ENCODE measurements around the gene GPRIN3. TPM values are rescaled to one million over a fixed set of nuclear protein-coding genes. Genes with fewer than 3 reads are reported as not detected.
"Not testable (repeated sequence)": the region's sequence is repeated elsewhere in the genome, so short reads cannot be mapped to it uniquely, and the experiment has no call there.

GPRIN3 gene
- total RNA-seq, 2 donors from 2014 or later: 11.6 to 24.0 TPM

DNA sequence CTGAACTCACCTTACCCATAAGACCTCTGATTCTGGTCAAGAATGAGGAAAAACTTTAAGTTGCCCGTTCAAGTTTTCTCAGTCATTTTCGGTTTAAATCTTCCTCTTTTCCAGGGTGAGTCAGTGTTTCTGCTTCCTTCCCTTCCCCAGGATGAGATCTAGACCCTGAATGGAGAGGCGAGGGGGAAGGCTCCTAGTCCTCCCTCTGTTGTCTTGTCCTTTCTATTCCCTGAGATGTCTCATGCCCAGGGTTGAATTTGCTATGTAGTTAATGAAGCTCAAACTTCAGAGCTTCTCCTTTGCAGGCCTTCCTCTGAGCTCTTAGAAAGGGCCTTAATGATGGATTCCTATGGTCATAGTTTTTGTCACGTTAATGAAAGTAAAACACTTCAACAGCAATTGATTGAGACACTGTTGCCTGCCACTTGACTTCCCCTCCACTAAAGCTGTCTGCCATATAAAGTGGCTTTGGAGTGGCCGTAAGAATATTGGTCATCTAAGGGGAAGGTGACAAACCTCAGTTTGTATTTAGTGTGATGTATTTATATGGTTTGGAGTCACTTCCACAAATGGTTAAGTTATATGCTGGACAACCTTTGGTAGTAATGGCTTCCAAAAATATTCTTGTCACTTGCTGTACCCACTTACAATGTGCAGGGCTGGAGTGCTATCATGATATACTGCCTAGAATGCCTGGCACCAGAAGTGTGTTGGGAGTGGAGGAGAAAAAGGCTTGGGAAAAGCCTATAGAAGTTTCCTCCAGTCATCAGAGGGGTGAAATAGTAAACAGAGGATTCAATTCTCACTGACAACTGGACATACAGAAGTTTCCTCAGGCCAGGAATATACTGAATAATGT lies 24.3 kb upstream of the GPRIN3 start:
- no peaks in the 10 kb centered on the region for H3K36me3 Mint-ChIP-seq
- H3K9me3 Mint-ChIP-seq: no peaks in the 10 kb centered on the region
- no peak overlapping the region for H3K4me3 Mint-ChIP-seq
- no peaks in the 10 kb centered on the region for H3K4me1 Mint-ChIP-seq (ENCODE audit: low read depth in 2 of 2)
- H3K27ac Mint-ChIP-seq: no peak overlapping the region
- DNase-seq (ENCODE audit: low spot score) (no peak), ATAC-seq (no peak)
- no peaks in the 10 kb centered on the region for H3K27me3 Mint-ChIP-seq

DNA sequence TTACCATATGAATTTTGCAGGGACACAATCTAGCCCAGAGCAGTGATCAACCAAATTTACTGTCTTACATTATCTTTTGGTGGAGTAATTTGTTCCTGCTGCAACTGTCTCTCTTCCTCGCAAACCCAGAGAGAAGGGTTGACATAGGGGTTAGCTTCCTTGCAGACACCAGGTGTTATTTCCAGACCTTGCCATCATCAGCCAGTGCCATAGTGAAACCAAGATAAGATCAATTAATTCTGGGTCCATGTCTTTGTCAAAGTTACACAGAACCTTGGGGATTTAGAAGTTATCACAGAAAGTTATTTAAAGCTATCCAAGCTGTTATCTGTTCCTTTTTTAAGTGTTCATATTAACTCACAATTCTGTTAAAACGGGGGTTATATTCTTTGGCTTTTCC lies 23.6 kb upstream of the GPRIN3 start:
- ATAC-seq (no peak), DNase-seq (ENCODE audit: low spot score) (no peak)
- Mint-ChIP-seq H3K4me3 (no peak overlapping the region), H3K36me3 (no peaks in the 10 kb centered on the region), H3K9me3 (no peaks in the 10 kb centered on the region), H3K4me1 (ENCODE audit: low read depth in 2 of 2) (no peaks in the 10 kb centered on the region), H3K27ac (no peak overlapping the region), H3K27me3 (no peaks in the 10 kb centered on the region)

DNA sequence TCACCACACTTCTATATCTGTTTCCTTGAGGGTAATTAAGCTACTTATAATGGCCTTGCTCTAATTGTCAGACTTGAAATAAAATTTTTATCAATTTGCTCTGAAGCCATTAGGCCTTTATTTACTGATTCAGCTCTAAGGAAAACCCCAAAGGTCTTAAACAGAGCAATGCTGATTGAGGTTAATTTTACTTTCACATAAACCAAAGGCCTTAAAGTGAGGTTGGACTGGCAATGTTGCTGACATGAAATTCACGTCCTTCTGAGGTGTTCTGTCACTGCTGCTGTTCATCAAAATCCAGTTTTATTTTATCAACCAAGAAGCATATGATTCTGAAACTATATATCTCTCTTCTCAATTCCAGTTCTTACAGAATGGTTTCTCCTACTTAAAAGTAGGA lies 21.7 kb upstream of the GPRIN3 start:
- H3K27me3 Mint-ChIP-seq: no peaks in the 10 kb centered on the region
- no peak for ATAC-seq

DNA sequence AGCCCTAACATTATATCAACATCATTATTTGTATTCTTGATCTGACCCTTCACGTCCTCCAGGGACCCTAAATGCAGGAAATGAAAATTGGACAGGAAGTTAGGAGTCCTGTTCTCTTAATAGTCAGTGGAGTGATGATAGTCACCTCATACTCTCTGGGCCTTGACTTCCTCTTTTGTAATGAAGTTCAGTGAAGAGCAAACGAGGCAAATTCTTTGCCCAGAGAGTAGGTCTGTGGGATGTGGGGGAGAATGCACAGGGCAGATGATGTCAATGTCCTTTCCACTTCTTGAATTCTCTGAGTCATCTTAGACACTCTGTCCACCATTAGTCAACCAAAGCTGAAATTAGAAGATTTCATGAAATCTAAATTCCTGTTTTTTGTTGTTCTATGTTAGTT lies 17.1 kb upstream of the GPRIN3 start:
- H3K4me1 Mint-ChIP-seq (ENCODE audit: low read depth in 2 of 2): peaks cover 6 to 8% of the 10 kb centered on the region in 2 donors
- peak overlapping the region; percentile 25 for H3K4me3 Mint-ChIP-seq
- DNase-seq (ENCODE audit: low spot score) (no peak), ATAC-seq (peak; percentile 70 to 88)
- no peaks in the 10 kb centered on the region for H3K36me3 Mint-ChIP-seq
- H3K27me3 Mint-ChIP-seq: no peaks in the 10 kb centered on the region
- H3K27ac Mint-ChIP-seq: peak overlapping the region; percentile 52 to 69
- no peaks in the 10 kb centered on the region for H3K9me3 Mint-ChIP-seq

More for the DNA sequence above, 21.7 kb upstream of the GPRIN3 start:
- no peak overlapping the region for H3K4me3 Mint-ChIP-seq
- DNase-seq (ENCODE audit: low spot score): no peak
- no peaks in the 10 kb centered on the region for H3K9me3 Mint-ChIP-seq
- H3K36me3 Mint-ChIP-seq: no peaks in the 10 kb centered on the region
- no peak overlapping the region for H3K27ac Mint-ChIP-seq
- H3K4me1 Mint-ChIP-seq (ENCODE audit: low read depth in 2 of 2): peaks cover 6 to 8% of the 10 kb centered on the region in 2 donors

DNA sequence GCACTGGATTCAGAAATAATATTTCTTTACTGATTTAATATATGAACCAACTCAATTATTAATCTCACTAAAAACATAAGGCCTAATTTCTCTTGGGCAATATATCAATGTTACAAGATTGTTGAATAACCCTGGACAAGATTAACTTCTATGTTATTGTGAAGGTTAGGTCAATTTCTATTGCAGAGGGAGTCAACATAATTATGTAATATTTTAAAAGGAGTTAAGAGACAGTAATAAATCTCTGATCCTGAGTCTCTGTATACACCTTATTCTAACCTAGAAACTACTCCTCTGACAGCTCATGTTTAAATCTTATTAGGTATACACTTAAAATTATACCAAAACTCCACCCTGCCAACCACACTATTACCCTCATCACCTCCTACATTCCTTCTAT lies 15.1 kb upstream of the GPRIN3 start:
- Mint-ChIP-seq H3K9me3 (no peaks in the 10 kb centered on the region), H3K36me3 (no peaks in the 10 kb centered on the region), H3K27ac (no peak overlapping the region), H3K27me3 (no peaks in the 10 kb centered on the region), H3K4me1 (ENCODE audit: low read depth in 2 of 2) (peaks cover 10 to 18% of the 10 kb centered on the region in 2 donors), H3K4me3 (no peak overlapping the region)
- no peak for ATAC-seq
- DNase-seq (ENCODE audit: low spot score): no peak

DNA sequence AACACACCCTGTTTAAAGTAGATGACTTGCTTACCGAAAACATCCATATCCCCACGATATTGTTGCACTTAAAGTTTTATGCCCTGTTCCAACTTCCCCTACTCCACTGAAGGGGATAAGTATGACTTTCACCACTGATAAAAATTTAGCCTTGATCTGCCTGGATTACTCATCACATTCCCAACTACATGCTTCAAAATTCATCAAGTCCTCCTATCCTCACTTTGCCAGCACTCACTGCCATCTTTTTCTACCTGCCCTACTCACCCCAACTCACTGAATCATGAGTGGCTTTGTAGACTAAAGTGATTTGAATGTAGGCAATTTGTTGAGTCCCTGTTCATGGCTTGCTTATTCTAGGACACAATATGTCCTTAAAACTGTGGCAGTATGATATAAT lies 12.2 kb upstream of the GPRIN3 start:
- Mint-ChIP-seq H3K36me3 (no peaks in the 10 kb centered on the region), H3K27me3 (no peaks in the 10 kb centered on the region), H3K27ac (no peak overlapping the region), H3K4me3 (no peak overlapping the region), H3K4me1 (ENCODE audit: low read depth in 2 of 2) (peaks cover 23 to 31% of the 10 kb centered on the region in 2 donors), H3K9me3 (no peaks in the 10 kb centered on the region)
- no peak for ATAC-seq
- DNase-seq (ENCODE audit: low spot score): no peak

DNA sequence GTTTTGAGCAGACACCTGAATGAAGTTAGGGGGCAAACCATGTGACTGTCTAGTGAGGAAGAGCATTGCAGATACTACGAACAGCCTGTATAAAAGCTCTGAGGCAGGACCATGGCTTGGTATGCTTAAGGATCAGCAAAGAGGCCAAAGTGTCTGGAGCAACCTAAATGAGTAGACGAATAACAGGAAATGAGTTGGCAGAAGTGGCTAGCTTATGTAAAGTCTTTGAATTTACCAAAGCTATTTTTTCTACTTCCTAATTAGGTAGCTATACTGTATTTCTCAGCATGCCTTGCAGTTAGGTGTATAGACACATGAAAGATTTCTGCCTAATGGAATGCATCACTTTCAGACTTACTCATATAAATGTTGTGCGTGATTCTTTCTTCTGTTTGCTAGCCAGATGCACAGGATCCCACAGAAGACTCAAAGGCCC lies 9.3 kb upstream of the GPRIN3 start:
- Mint-ChIP-seq H3K4me3 (peak overlapping the region; percentile 59), H3K27ac (peak overlapping the region; percentile 65 to 88), H3K27me3 (no peaks in the 10 kb centered on the region), H3K36me3 (no peaks in the 10 kb centered on the region), H3K4me1 (ENCODE audit: low read depth in 2 of 2) (peaks cover 19 to 27% of the 10 kb centered on the region in 2 donors), H3K9me3 (no peaks in the 10 kb centered on the region)
- DNase-seq (ENCODE audit: low spot score) (peak; percentile 61), ATAC-seq (peak; percentile 81 to 91)

DNA sequence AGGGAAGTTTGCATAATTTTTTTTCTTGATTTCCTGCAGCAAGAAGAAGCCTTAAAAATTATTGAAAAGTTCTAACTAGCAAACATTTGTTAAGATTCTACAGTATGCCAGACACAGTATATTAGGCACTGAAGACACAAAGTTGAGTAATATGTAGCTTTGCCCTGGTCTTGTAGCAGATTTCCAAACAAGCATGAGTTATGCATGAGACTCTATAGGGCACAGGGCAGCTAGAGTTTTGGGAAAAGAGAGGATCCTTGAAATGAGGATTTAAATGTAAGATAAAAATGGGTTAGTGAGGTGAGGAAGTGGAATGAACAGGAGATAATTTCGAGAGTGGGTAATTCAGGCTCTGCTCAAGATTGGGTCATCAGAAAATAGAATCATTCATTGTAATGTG lies 8.6 kb upstream of the GPRIN3 start:
- H3K27me3 Mint-ChIP-seq: no peaks in the 10 kb centered on the region
- H3K4me1 Mint-ChIP-seq (ENCODE audit: low read depth in 2 of 2): peaks cover 19 to 27% of the 10 kb centered on the region in 2 donors
- no peak for ATAC-seq
- no peak for DNase-seq (ENCODE audit: low spot score)
- H3K9me3 Mint-ChIP-seq: no peaks in the 10 kb centered on the region
- peak overlapping the region; percentile 59 for H3K4me3 Mint-ChIP-seq
- H3K36me3 Mint-ChIP-seq: no peaks in the 10 kb centered on the region
- H3K27ac Mint-ChIP-seq: peak overlapping the region; percentile 65 to 88

DNA sequence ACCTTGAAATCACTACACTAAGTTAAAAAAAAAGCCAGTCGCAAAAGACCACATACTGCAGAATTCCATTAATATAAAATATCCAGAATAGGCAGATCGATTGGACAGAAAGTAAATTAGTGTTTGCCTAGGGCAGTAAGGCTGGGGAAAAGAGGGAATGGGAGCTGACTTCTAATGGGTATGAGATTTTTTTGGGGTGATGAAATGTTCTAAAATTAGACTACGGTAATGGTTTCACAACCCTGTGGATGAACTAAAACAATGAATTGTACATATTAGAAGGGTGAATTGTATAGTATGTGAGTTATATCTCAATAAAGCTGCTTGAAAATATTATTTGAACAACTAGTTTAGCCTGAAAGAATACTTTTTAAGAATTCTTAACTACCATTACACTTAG lies 6.7 kb upstream of the GPRIN3 start:
- H3K4me3 Mint-ChIP-seq: no peak overlapping the region
- no peaks in the 10 kb centered on the region for H3K36me3 Mint-ChIP-seq
- H3K9me3 Mint-ChIP-seq: no peaks in the 10 kb centered on the region
- DNase-seq (ENCODE audit: low spot score) (no peak), ATAC-seq (no peak)
- H3K27ac Mint-ChIP-seq: no peak overlapping the region
- H3K4me1 Mint-ChIP-seq (ENCODE audit: low read depth in 2 of 2): peaks cover 22 to 27% of the 10 kb centered on the region in 2 donors
- H3K27me3 Mint-ChIP-seq: no peaks in the 10 kb centered on the region

DNA sequence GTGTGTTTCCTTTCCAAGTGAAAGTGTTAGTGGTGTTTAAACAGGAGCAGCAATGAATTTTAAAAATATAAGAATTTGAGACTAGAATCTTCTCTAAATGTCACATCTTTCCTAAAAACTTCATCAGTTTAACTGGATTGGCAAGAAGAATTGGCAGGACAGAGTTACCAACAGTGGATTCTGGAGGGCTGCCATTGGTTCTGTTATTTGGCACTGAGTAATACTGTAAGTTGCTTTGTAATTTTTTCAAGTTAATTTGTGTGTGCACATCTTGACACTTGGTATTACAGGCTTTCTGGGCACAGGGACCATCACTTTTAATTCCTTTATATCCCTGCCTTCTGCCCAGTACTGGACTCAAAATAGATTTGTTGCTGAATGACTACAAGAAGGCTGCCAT lies 4.5 kb upstream of the GPRIN3 start:
- H3K4me1 Mint-ChIP-seq (ENCODE audit: low read depth in 2 of 2): peaks cover 14 to 16% of the 10 kb centered on the region in 2 donors
- ATAC-seq (no peak), DNase-seq (ENCODE audit: low spot score) (no peak)

DNA sequence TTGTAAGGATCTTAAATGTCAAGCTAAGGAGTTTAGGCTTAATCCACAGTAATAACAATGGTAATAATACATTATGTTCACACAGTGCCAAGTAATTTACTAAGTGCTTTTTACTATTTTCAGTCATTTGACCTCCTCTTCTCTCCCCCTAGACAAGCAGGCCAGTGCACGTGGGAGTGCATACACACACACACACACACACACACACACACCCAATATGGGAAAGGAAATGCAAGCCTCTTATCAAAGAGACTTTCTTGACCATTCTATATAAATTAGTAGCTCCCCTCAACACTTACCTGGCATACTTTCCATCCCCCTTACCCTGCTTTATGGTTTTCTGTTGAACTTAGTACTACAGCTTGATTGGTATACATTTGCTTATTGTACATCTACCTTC lies 3.8 kb upstream of the GPRIN3 start:
- H3K4me3 Mint-ChIP-seq: no peak overlapping the region
- DNase-seq (ENCODE audit: low spot score) (no peak), ATAC-seq (no peak)
- no peaks in the 10 kb centered on the region for H3K27me3 Mint-ChIP-seq
- H3K36me3 Mint-ChIP-seq: peaks cover 6% of the 10 kb centered on the region
- H3K4me1 Mint-ChIP-seq (ENCODE audit: low read depth in 2 of 2): peaks cover 12 to 16% of the 10 kb centered on the region in 2 donors
- no peak overlapping the region for H3K27ac Mint-ChIP-seq
- H3K9me3 Mint-ChIP-seq: no peaks in the 10 kb centered on the region

More for the DNA sequence above, 4.5 kb upstream of the GPRIN3 start:
- no peaks in the 10 kb centered on the region for H3K36me3 Mint-ChIP-seq
- no peak overlapping the region for H3K4me3 Mint-ChIP-seq
- no peaks in the 10 kb centered on the region for H3K9me3 Mint-ChIP-seq
- no peaks in the 10 kb centered on the region for H3K27me3 Mint-ChIP-seq
- H3K27ac Mint-ChIP-seq: no peak overlapping the region

DNA sequence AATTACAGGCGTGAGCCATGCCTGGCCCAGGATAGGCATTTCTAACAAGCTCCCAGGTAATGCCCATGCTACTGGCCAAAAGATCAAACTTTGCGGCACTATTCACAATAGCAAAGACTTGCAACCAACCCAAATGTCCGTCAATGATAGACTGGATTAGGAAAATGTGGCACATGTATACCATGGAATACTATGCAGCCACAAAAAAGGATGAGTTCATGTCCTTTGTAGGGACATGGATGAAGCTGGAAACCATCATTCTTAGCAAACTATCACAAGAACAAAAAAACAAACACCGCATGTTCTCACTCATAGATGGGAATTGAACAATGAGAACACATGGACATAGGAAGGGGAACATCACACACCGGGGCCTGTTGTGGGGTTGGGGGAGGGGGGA lies 1.6 kb upstream of the GPRIN3 start:
- H3K36me3 Mint-ChIP-seq; ATAC-seq; H3K9me3 Mint-ChIP-seq; DNase-seq (ENCODE audit: low spot score); H3K27me3 Mint-ChIP-seq; H3K27ac Mint-ChIP-seq: not testable (repeated sequence)
- peak overlapping the region; percentile 95 for H3K4me3 Mint-ChIP-seq
- peaks cover 24 to 33% of the 10 kb centered on the region in 2 donors for H3K4me1 Mint-ChIP-seq (ENCODE audit: low read depth in 2 of 2)

DNA sequence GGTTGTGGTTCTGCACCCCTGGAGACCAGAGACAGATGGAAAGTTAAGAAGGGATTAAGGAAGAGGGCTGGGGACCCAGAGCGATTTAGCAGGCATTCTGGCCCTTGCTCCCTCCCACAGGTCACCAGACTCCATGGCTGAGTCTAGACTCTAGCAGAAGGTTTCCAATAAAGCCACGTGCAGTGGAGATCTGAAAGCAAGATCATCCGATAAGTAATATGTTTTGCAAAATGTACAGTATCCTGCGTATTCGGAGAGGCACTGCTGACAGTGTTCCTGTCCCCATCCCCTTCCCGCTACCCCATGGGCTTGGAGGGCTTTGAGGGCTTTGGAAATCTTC lies 531 bp upstream of the GPRIN3 start:
- Mint-ChIP-seq H3K4me3 (peak overlapping the region; percentile 95), H3K27me3 (no peaks in the 10 kb centered on the region), H3K4me1 (ENCODE audit: low read depth in 2 of 2) (peaks cover 32 to 43% of the 10 kb centered on the region in 2 donors), H3K9me3 (no peaks in the 10 kb centered on the region), H3K27ac (no peak overlapping the region), H3K36me3 (peaks cover 6% of the 10 kb centered on the region)
- peak in 1 of 2 donors; percentile 1 for ATAC-seq
- DNase-seq (ENCODE audit: low spot score): no peak

DNA sequence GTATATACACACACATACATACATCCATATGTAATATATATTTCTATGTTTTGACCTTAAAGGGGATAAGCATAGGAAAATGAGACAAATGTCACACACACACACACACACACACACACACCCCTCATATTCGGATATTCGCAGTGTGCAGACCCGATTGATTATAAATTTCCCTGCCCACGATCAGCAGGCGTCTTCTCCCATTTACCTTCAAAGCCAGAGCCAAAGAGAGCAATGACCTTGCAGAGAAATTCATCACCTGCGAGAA lies 488 bp downstream of the GPRIN3 start:
- Mint-ChIP-seq H3K36me3 (peaks cover 6% of the 10 kb centered on the region), H3K4me1 (ENCODE audit: low read depth in 2 of 2) (peaks cover 33 to 50% of the 10 kb centered on the region in 2 donors), H3K27me3 (no peaks in the 10 kb centered on the region), H3K27ac (peak overlapping the region in 1 of 2 donors; percentile 95), H3K4me3 (peak overlapping the region; percentile 95), H3K9me3 (no peaks in the 10 kb centered on the region)
- ATAC-seq (no peak), DNase-seq (ENCODE audit: low spot score) (no peak)

All from natural killer cell treated with Interleukin-12 subunit alpha and Interleukin-12 subunit beta and Interleukin-15 and Interleukin-18, amount 100 ng/mL, for 72 hours (primary cell).